NT2/D1 (cell line): Measurements from ENCODE around the gene ZNF628.

Experiments
- YY1 ChIP-seq: IDR thresholded peaks from 2 replicates; pipeline ENCODE4 v1.6.1; 2011; ENCODE audit not compliant: insufficient read length, insufficient read depth
- ZNF274 ChIP-seq: IDR thresholded peaks from 2 replicates; pipeline ENCODE4 v1.6.1; 2011; ENCODE audit warnings: mild to moderate bottlenecking, low read depth, low read length

DNA sequence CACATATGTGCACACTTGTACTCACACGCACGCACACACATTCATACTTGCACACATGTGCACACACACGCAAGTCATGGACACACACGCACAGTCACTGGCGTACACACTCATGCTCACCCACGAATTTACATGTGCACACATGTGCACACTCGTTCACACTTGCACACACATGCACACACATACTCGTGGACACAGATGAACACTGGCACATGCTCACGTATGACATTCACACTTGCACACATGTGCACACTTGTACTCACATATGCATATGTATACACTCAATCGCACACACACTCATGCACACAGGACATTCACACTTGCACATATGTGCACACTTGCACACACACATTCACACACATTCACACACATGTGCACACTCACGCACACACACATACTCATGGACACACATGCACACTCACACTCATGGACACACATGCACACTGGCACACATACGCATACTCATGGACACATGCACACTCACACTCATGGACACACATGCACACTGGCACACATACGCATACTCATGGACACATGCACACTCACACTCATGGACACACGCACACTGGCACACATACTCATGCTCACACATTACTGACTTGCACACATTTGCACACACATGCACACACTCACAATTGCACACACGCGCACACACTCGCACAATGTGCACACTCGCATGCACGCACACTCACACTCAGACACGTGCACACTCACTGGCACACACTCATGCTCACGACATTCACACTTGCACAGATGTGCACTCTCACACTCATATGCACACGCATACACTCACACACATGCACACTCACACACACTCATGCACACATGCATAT lies 51.0 kb downstream of the ZNF628 start:
- TF ChIP-seq YY1 (no peak), ZNF274 (no peak)
